Breast epithelium (tissue), 4 donors: ENCODE results near the gene CCL27. TPM values are rescaled to one million over a fixed set of nuclear protein-coding genes. Genes with fewer than 3 reads are reported as not detected.
A peak's percentile ranks its signal among the peaks of the same experiment; 100 is the strongest.

ENCODE experiments used
- DNase-seq, 2 donors: peaks; one replicate each; pipeline ENCODE4 v3.0.0-alpha.2; 2019; ENCODE audit warnings: low spot score in 2 of 2
- H3K27ac ChIP-seq, 2 donors: fragments of 200-600 bp; sonication (generic) in 1 of 2; one replicate each; pipeline ENCODE4 v1.5.1; 2016 to 2019; ENCODE audit warnings: mild to moderate bottlenecking in 1 of 2
- H3K27me3 ChIP-seq, 2 donors: fragments of 200-600 bp; sonication (generic) in 1 of 2; one replicate each; pipeline versions ENCODE4 v1.5.1 to v1.6.0; 2017 to 2019; ENCODE audit warnings: control low read depth in 1 of 2, mild to moderate bottlenecking in 1 of 2
- H3K36me3 ChIP-seq: fragments of 200-600 bp; one replicate; pipeline ENCODE4 v1.5.1; 2019
- H3K4me1 ChIP-seq, 2 donors: fragments of 200-600 bp; sonication (generic); one replicate each; pipeline ENCODE4 v1.5.1; 2016 to 2019; ENCODE audit warnings: control low read depth in 1 of 2
- H3K4me3 ChIP-seq, 3 donors: fragments of 200-600 bp; sonication (generic); 1 replicate in 2 of 3; 2 replicates in 1 of 3; pipeline ENCODE4 v1.5.1; 2016 to 2019; ENCODE audit warnings: mild to moderate bottlenecking in 3 of 3, moderate library complexity in 2 of 3
- H3K9me3 ChIP-seq, 2 donors: fragments of 200-600 bp; sonication (generic) in 1 of 2; one replicate each; pipeline ENCODE4 v1.5.1; 2016 to 2019; ENCODE audit warnings: control low read depth in 1 of 2
- CTCF ChIP-seq, 3 donors: fragments of 450-650 bp; IDR thresholded peaks; one replicate each; pipeline ENCODE4 v1.5.1; 2016 to 2017; ENCODE audit warnings: antibody characterized with exemption in 3 of 3, mild to moderate bottlenecking in 3 of 3, moderate library complexity in 3 of 3
- POLR2A ChIP-seq: fragments of 450-650 bp; IDR thresholded peaks from one replicate; pipeline ENCODE4 v1.6.1; 2016; ENCODE audit warnings: antibody characterized with exemption, mild to moderate bottlenecking, moderate library complexity
- POLR2AphosphoS5 ChIP-seq, 3 donors: sonication (generic); formaldehyde crosslinking; IDR thresholded peaks; one replicate each; pipeline ENCODE4 v1.6.1; 2017; ENCODE audit warnings: antibody characterized with exemption in 3 of 3
- intact Hi-C: fragments of 100-400 bp; cut with DNase I; formaldehyde crosslinking; loops from one replicate; pipeline ENCODE4 v1.15.1; 2023; ENCODE audit warnings: low total_unique reads
- total RNA-seq, 3 donors: library from RNA; depleted of rRNA; stranded (reverse); fragments of >200 nt; gene quantifications; one replicate each; pipeline ENCODE4 v1.1.0, GENCODE V29; 2016

CCL27 gene
- total RNA-seq, 3 donors from 2014 or later: not detected

DNA sequence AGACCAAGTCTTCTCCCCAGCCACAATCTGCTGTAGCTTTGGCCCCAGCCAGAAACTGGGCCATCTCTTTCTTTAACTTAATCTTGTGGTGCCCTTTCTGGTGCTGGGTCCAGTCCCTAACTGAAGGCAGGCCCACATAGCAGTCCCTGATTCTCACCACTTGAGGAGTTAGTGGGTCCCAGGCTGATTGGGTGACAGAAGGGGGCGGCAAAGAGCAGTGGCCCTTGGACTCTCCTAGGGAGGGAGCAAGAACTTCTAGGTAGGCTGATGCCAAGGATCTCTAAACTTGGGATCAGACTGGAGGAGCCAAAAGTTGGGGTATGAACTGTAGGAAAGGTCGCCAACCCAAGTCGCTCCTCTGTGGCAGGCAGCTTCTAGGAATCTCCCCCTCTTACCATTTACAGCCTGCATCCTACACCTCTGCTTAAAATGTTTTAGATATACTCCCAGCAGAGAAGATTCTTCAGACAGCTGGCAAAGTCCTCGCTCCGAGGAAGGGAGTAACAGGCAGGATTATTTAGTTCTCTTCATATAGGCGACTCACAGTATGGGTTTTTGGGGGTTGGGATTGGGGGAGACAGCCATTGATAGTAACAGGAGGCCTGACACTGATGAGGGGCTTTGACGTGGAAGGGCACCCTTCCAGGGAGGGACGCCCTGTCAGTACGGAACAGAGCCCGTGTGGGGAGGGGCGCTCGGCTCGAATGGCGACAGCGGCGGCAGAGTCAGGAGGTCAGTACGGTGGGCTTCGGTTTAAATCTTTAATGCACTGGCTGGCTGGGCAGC lies 2.0 kb upstream of the CCL27 start:
- intact Hi-C loops: no loop called here
- H3K36me3 ChIP-seq: no peaks in the 10 kb centered on the region
- H3K4me3 ChIP-seq: peak overlapping the region; percentile 67 to 84 (median 74)
- H3K27me3 ChIP-seq: no peaks in the 10 kb centered on the region
- peak overlapping the region; percentile 97 to 98 for H3K27ac ChIP-seq
- H3K9me3 ChIP-seq: no peaks in the 10 kb centered on the region
- DNase-seq: peak; percentile 71 to 75
- no peak for TF ChIP-seq POLR2AphosphoS5 (IDR thresholded peaks at IDR 0.05)
- TF ChIP-seq CTCF (IDR thresholded peaks at IDR 0.05): peak; percentile 50 to 72 (median 60)
- H3K4me1 ChIP-seq: no peaks in the 10 kb centered on the region

GRCh38 chr9:34663303-34663605 lies 797 bp upstream of the CCL27 start:
- no peaks in the 10 kb centered on the region for H3K4me1 ChIP-seq
- H3K27ac ChIP-seq: peak overlapping the region; percentile 36 to 97
- intact Hi-C loops: no loop called here
- no peaks in the 10 kb centered on the region for H3K9me3 ChIP-seq
- TF ChIP-seq POLR2A (no peak), POLR2AphosphoS5 (IDR thresholded peaks at IDR 0.05) (no peak), CTCF (IDR thresholded peaks at IDR 0.05) (no peak)
- H3K36me3 ChIP-seq: no peaks in the 10 kb centered on the region
- no peaks in the 10 kb centered on the region for H3K27me3 ChIP-seq
- no peak overlapping the region for H3K4me3 ChIP-seq
- DNase-seq: no peak

DNA sequence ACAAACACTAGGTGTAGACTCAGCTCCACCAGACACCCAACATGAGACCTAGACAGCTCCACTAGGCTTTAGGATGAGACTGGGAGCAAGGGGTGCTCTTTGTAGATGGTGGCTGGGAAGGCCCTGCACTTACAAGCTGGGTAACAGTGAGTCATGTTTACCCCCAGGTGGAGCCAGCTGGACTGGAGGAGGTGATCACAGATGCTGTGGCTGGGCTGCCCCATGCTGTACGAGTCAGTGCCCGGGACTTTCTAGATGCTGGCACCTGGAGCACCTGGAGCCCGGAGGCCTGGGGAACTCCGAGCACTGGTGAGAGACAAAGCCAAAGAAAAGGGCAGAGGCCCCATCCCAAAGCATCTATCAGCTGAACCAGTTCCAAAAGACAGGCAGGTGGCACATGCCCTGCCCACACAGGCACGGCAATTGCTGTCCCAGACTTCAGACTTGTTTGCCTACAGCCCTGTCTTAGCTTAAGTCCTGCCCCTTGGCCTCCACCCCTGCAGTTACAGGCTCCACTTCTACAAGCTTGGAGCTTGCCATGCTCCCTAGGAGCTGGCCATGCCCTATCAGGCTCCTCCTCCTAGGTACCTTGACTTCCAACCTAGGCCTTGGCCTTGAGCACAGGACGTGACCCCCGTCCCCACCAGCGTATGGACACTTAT lies 2.7 kb downstream of the CCL27 start:
- peaks cover 1 to 9% of the 10 kb centered on the region in 2 donors for H3K4me1 ChIP-seq
- H3K27me3 ChIP-seq: no peaks in the 10 kb centered on the region
- no peaks in the 10 kb centered on the region for H3K9me3 ChIP-seq
- no peak for DNase-seq
- TF ChIP-seq POLR2A (no peak), POLR2AphosphoS5 (IDR thresholded peaks at IDR 0.05) (no peak), CTCF (IDR thresholded peaks at IDR 0.05) (no peak)
- H3K4me3 ChIP-seq: no peak overlapping the region
- intact Hi-C loops: no loop called here
- no peaks in the 10 kb centered on the region for H3K36me3 ChIP-seq
- H3K27ac ChIP-seq: no peak overlapping the region

GRCh38 chr9:34658461-34658860 lies 4.0 kb downstream of the CCL27 start:
- Histone ChIP-seq H3K27ac (no peak overlapping the region), H3K27me3 (no peaks in the 10 kb centered on the region), H3K4me3 (no peak overlapping the region), H3K4me1 (peaks cover 5 to 22% of the 10 kb centered on the region in 2 donors), H3K36me3 (no peaks in the 10 kb centered on the region), H3K9me3 (no peaks in the 10 kb centered on the region)
- no peak for TF ChIP-seq POLR2AphosphoS5 (IDR thresholded peaks at IDR 0.05)
- TF ChIP-seq POLR2A: no peak
- TF ChIP-seq CTCF (IDR thresholded peaks at IDR 0.05): no peak
- intact Hi-C loops: no loop called here
- no peak for DNase-seq

DNA sequence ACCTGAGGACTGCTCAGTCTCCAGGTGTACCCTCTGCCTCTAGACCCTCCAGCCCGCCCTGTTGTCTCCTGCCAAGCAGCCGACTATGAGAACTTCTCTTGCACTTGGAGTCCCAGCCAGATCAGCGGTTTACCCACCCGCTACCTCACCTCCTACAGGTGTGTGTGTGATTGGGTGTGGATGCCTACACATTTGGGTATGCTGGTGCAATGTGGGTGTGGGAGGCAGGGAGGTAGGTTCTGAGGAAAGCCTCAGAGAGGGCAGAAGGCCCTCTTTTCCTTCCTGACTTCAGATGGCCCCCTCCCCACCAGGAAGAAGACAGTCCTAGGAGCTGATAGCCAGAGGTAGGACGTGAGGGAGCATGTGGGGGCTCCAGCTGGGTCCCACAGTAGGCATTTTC lies 5.5 kb downstream of the CCL27 start:
- intact Hi-C loops: no loop called here

More for the DNA sequence above, 5.5 kb downstream of the CCL27 start:
- no peak overlapping the region for H3K27ac ChIP-seq
- peaks cover 11 to 34% of the 10 kb centered on the region in 2 donors for H3K4me1 ChIP-seq
- no peaks in the 10 kb centered on the region for H3K9me3 ChIP-seq
- TF ChIP-seq POLR2A: no peak
- TF ChIP-seq CTCF (IDR thresholded peaks at IDR 0.05): no peak
- no peak for TF ChIP-seq POLR2AphosphoS5 (IDR thresholded peaks at IDR 0.05)
- no peaks in the 10 kb centered on the region for H3K27me3 ChIP-seq
- no peak overlapping the region for H3K4me3 ChIP-seq
- H3K36me3 ChIP-seq: no peaks in the 10 kb centered on the region
- no peak for DNase-seq
